Kidney (tissue), 14 donors: ENCODE data around the gene HINFP. TPM values are rescaled to one million over a fixed set of nuclear protein-coding genes. Genes with fewer than 3 reads are reported as not detected.

ENCODE experiments used
- DNase-seq, 5 donors: peaks; one replicate each; pipeline ENCODE4 v3.0.0-alpha.2; 2013 to 2020
- FAIRE-seq: peaks from 2 replicates; lab custom pipeline; 2012; peaks lifted over from hg19 to GRCh38; lab: Jason Lieb, UNC
- H3K27ac ChIP-seq, 2 donors: one replicate each; pipeline ENCODE4 v1.7.0; 2013; ENCODE audit warnings: low read depth in 2 of 2, low read length in 2 of 2, inconsistent platforms in 1 of 2
- H3K27me3 ChIP-seq: one replicate; pipeline ENCODE4 v1.7.1; 2013; ENCODE audit warnings: low read length, inconsistent platforms; ENCODE audit not compliant: control insufficient read depth, insufficient read depth
- H3K36me3 ChIP-seq, 3 donors: one replicate each; pipeline versions ENCODE4 v1.7.0 to v1.7.1; 2013; ENCODE audit warnings: low read length in 3 of 3, control low read depth in 1 of 3, inconsistent platforms in 1 of 3; ENCODE audit not compliant: insufficient read depth in 3 of 3, control insufficient read depth in 2 of 3
- H3K4me1 ChIP-seq, 3 donors: one replicate each; pipeline versions ENCODE4 v1.7.0 to v1.7.1; 2013; ENCODE audit warnings: low read length in 3 of 3, inconsistent platforms in 1 of 3, low read depth in 1 of 3; ENCODE audit not compliant: control insufficient read depth in 2 of 3, insufficient read depth in 2 of 3
- H3K4me3 ChIP-seq, 3 donors: one replicate each; pipeline versions ENCODE4 v1.7.0 to v1.8.1; 2013; ENCODE audit warnings: low read length in 3 of 3, control low read depth in 1 of 3, inconsistent platforms in 1 of 3
- H3K9ac ChIP-seq, 3 donors: one replicate each; pipeline versions ENCODE4 v1.7.0 to v1.7.1; 2013; ENCODE audit warnings: low read length in 3 of 3, control low read depth in 1 of 3, inconsistent platforms in 1 of 3
- H3K9me3 ChIP-seq, 3 donors: one replicate each; pipeline versions ENCODE4 v1.7.0 to v1.7.1; 2013; ENCODE audit warnings: low read length in 3 of 3, control low read depth in 1 of 3, inconsistent platforms in 1 of 3; ENCODE audit not compliant: control insufficient read depth in 2 of 3, insufficient read depth in 1 of 3
- CTCF ChIP-seq: IDR thresholded peaks from 3 replicates; pipeline ENCODE4 v1.5.1; 2012; ENCODE audit warnings: mild to moderate bottlenecking, moderate library complexity, borderline replicate concordance; ENCODE audit not compliant: insufficient read depth; ENCODE audit errors: extremely low read depth
- intact Hi-C: fragments of 100-400 bp; cut with DNase I; formaldehyde crosslinking; loops from one replicate; pipeline ENCODE4 v1.11.1; 2022
- polyA plus RNA-seq: library from polyadenylated mRNA; stranded (reverse); fragments of 350-450 nt; fragmentation: Illumina TruSeq; extraction: RNeasy Lipid Tissue Mini Kit (QIAGEN cat#74804); gene quantifications from one replicate; pipeline ENCODE4 v1.2.3, GENCODE V29; 2014; ENCODE audit warnings: low read depth, low replicate concordance; ENCODE audit not compliant: insufficient read depth
- total RNA-seq: library from RNA; stranded (reverse); fragmentation: NEBNext Ultra II Directional; extraction: Animal tissue kit (Norgen Biotek cat#: 25700); gene quantifications from one replicate; pipeline ENCODE4 v1.2.1, GENCODE V29; 2021
- donor health status: control.
- donor health status: control.
- donor health status: control.
- donor health status: control.
- donor health status: control.
- donor health status: DM: yes; HTN: yes; CAD: no.
- donor health status: Normal renal cell carcinoma (clear cell type).

Gene HINFP
- total and polyA plus RNA-seq, 2 donors from 2014 or later, result 14.5 to 29.1 TPM

- Histone ChIP-seq H3K9me3 (no peaks in the 10 kb centered on the region), H3K4me1 (peaks cover 0 to 10% (median 3%) of the 10 kb centered on the region in 3 donors), H3K27me3 (no peaks in the 10 kb centered on the region), H3K9ac (no peak overlapping the region), H3K4me3 (no peak overlapping the region), H3K27ac (no peak overlapping the region), H3K36me3 (peaks cover 2 to 49% (median 38%) of the 10 kb centered on the region in 3 donors)
- FAIRE-seq (no peak), DNase-seq (no peak)
- TF ChIP-seq CTCF, result no peak
- intact Hi-C loops, result no loop called here
Observed at GRCh38 chr11:119081682-119082260, 39.6 kb upstream of the HINFP start.

- peak within 1 kb of the TSS; percentile 90 to 95 (median 91) for H3K4me3 ChIP-seq
- peak; percentile 8 for TF ChIP-seq CTCF
- H3K36me3 ChIP-seq, result peaks cover 0 to 18% (median 15%) of the 10 kb centered on the region in 3 donors
- no peaks in the 10 kb centered on the region for H3K9me3 ChIP-seq
- intact Hi-C loops, result no loop called here
- H3K4me1 ChIP-seq, result peaks cover 0 to 10% (median 3%) of the 10 kb centered on the region in 3 donors
- no peaks in the 10 kb centered on the region for H3K27me3 ChIP-seq
- peak; percentile 95 to 98 (median 97) for DNase-seq
- peak within 1 kb of the TSS; percentile 85 to 93 (median 86) for H3K9ac ChIP-seq
- FAIRE-seq, result peak; percentile 51
- H3K27ac ChIP-seq, result peak within 1 kb of the TSS; percentile 86 to 90
Observed at GRCh38 chr11:119084663-119085436, 36.5 kb upstream of the HINFP start, which contains the start of gene HMBS. Gene HMBS (plus strand): TSS chr11:119084881. CDS start chr11:119085034, 153 bp downstream.

GRCh38 chr11:119085437-119085847, 35.9 kb upstream of the HINFP start:
- TF ChIP-seq CTCF, result no peak
- DNase-seq (no peak), FAIRE-seq (no peak)
- Histone ChIP-seq H3K4me1 (peaks cover 0 to 10% (median 3%) of the 10 kb centered on the region in 3 donors), H3K9ac (peak overlapping the region; percentile 77 to 86 (median 85)), H3K36me3 (peaks cover 0 to 16% (median 14%) of the 10 kb centered on the region in 3 donors), H3K9me3 (no peaks in the 10 kb centered on the region), H3K27me3 (no peaks in the 10 kb centered on the region), H3K4me3 (peak overlapping the region; percentile 90 to 95 (median 91)), H3K27ac (peak overlapping the region; percentile 70 to 86)
- intact Hi-C loops, result no loop called here
